Osteocyte (in vitro differentiated cells): ENCODE measurements around the gene NUP188. TPM values are rescaled to one million over a fixed set of nuclear protein-coding genes. Genes with fewer than 3 reads are reported as not detected.
A peak's percentile ranks its signal among the peaks of the same experiment; 100 is the strongest.

Source experiments
- DNase-seq: peaks from one replicate; pipeline ENCODE4 v3.0.0; 2021; ENCODE audit warnings: mixed read lengths; ENCODE audit not compliant: unreplicated experiment; ENCODE audit errors: extremely low spot score
- H3K27ac Mint-ChIP-seq: one replicate; pipeline ENCODE4 v1.8.0; 2021; ENCODE audit warnings: mild to moderate bottlenecking, mixed read lengths; ENCODE audit not compliant: unreplicated experiment
- H3K27me3 Mint-ChIP-seq: one replicate; pipeline ENCODE4 v1.8.0; 2021; ENCODE audit warnings: mixed read lengths; ENCODE audit not compliant: unreplicated experiment
- H3K36me3 Mint-ChIP-seq: one replicate; pipeline ENCODE4 v1.8.0; 2021; ENCODE audit warnings: mixed read lengths; ENCODE audit not compliant: unreplicated experiment
- H3K4me1 Mint-ChIP-seq: one replicate; pipeline ENCODE4 v1.8.0; 2021; ENCODE audit warnings: mixed read lengths; ENCODE audit not compliant: unreplicated experiment
- H3K4me3 Mint-ChIP-seq: one replicate; pipeline ENCODE4 v1.8.0; 2021; ENCODE audit warnings: mild to moderate bottlenecking, moderate library complexity, mixed read lengths; ENCODE audit not compliant: unreplicated experiment
- H3K9me3 Mint-ChIP-seq: one replicate; pipeline ENCODE4 v1.8.0; 2021; ENCODE audit warnings: mixed read lengths; ENCODE audit not compliant: unreplicated experiment
- long read RNA-seq: library from polyadenylated mRNA; unstranded; transcript quantifications from one replicate; pipeline ENCODE4 v2.0.0, GENCODE V29; 2021
- total RNA-seq: library from RNA; stranded (reverse); gene quantifications from 2 replicates; pipeline ENCODE4 v1.2.1, GENCODE V29; 2021
- TF ChIP-seq, protein P1 (sequence below): fragments of 200-600 bp; sonication (generic); IDR thresholded peaks from 2 replicates; pipeline ENCODE4 v1.5.0; 2021; ENCODE audit warnings: antibody characterized with exemption, mild to moderate bottlenecking, moderate library complexity

Gene NUP188
- total RNA-seq = 44.5 and 49.0 TPM in 2 replicates
- long read RNA-seq, full-length matches to known transcripts = 3 of 24 reads
- long read RNA-seq, partial matches to known transcripts = 16 of 24 reads
- long read RNA-seq, other reads (novel, unspliced or antisense) = 5 of 24 reads

GRCh38 chr9:128947527-128948301 is at the start of gene NUP188, which contains the start of gene DOLK:
TSS of gene NUP188 (plus strand) at chr9:128947699. CDS start at chr9:128947720, 21 bp downstream.
TSS of gene DOLK (minus strand) at chr9:128947603. CDS start at chr9:128947303, 300 bp downstream.
- Mint-ChIP-seq H3K4me3 (peak within 1 kb of the TSS; percentile 97), H3K27ac (peak within 1 kb of the TSS; percentile 94), H3K36me3 (peaks cover 2% of the 10 kb centered on the region), H3K9me3 (no peaks in the 10 kb centered on the region), H3K4me1 (peaks cover 22% of the 10 kb centered on the region), H3K27me3 (no peaks in the 10 kb centered on the region)
- DNase-seq = peak; percentile 99
- TF ChIP-seq, protein P1, sequence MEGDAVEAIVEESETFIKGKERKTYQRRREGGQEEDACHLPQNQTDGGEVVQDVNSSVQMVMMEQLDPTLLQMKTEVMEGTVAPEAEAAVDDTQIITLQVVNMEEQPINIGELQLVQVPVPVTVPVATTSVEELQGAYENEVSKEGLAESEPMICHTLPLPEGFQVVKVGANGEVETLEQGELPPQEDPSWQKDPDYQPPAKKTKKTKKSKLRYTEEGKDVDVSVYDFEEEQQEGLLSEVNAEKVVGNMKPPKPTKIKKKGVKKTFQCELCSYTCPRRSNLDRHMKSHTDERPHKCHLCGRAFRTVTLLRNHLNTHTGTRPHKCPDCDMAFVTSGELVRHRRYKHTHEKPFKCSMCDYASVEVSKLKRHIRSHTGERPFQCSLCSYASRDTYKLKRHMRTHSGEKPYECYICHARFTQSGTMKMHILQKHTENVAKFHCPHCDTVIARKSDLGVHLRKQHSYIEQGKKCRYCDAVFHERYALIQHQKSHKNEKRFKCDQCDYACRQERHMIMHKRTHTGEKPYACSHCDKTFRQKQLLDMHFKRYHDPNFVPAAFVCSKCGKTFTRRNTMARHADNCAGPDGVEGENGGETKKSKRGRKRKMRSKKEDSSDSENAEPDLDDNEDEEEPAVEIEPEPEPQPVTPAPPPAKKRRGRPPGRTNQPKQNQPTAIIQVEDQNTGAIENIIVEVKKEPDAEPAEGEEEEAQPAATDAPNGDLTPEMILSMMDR = no peak

GRCh38 chr9:128898382-128898781 is 49.1 kb upstream of the NUP188 start:
- TF ChIP-seq, protein P1 = no peak
- peaks cover 44% of the 10 kb centered on the region for H3K4me1 Mint-ChIP-seq
- H3K9me3 Mint-ChIP-seq = no peaks in the 10 kb centered on the region
- H3K4me3 Mint-ChIP-seq = no peak overlapping the region
- no peaks in the 10 kb centered on the region for H3K27me3 Mint-ChIP-seq
- no peak for DNase-seq
- H3K27ac Mint-ChIP-seq = peak overlapping the region; percentile 54
- H3K36me3 Mint-ChIP-seq = peaks cover 6% of the 10 kb centered on the region

DNA sequence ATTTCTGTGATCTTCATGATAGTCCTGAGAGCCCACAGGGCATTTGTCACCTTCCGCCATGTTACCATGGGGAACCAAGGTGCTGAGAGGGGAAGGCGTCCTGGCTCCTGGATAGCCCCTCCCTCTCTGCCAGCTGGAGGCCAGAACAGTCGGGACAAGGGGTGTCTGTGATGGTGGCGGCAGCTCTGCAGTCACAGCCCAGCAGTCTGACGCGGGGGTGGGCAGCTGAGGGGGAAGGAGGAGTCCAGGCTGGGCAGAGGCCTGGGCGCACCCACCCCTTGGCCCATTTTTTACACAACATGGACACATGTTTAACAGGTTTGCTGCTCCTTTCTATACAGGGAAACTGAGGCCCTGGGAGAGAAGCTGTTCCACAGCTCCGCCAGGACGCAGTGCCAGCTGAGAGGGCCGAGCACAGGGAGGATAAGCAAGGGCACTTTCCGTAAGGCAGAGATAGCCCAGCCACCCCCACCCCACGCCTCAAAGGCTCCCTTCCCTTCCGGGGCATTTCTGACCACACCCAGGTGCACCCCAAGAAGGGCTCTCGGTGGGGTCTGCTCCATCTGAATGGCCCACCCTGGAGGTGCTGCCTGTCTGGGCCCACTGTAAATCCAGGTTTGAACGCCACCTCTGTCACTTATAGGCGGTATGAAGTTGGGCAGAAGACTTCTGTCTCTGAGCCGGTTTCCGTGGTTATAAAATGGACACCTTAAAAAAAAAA is 48.5 kb upstream of the NUP188 start:
- no peak for DNase-seq
- Mint-ChIP-seq H3K27me3 (no peaks in the 10 kb centered on the region), H3K36me3 (peaks cover 3% of the 10 kb centered on the region), H3K9me3 (no peaks in the 10 kb centered on the region), H3K27ac (peak overlapping the region; percentile 39), H3K4me3 (no peak overlapping the region), H3K4me1 (peaks cover 46% of the 10 kb centered on the region)
- TF ChIP-seq, protein P1 = no peak

DNA sequence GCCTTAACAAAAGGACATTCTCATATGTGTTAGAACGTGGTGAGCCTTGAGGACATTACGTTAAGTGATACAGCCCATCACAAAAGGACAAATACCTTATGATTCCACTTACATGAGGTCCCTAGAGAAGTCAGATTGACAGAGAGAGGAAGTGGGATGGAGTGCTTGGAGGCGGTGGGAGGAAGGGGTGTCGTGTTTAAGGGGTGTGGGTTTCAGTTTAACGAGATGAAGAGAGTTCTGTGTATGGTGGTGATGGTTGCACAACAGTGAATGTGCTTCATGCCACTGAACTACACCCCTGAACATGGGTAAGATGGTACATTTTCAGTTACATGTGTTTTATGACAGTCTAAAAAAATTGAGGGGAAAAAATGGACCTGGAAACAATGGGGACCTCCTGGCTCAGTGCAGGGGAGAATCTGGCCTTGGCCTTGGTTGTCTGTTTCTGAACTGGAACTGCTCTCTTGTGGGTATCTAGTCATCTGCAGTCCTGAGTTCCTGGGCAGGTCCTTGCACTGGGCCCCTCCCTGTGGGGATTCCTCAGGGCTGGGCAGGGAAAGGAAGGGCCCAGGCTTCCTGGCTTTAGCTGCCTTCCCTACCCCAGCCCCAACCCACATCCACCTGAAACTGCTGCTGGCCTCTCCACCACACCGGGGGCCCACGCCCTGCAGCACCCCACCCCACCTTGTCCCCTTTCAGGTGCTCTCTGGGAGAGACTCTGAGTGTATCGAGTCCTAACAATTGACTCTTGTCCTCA is 47.8 kb upstream of the NUP188 start:
- Mint-ChIP-seq H3K4me3 (no peak overlapping the region), H3K4me1 (peaks cover 48% of the 10 kb centered on the region), H3K27ac (peak overlapping the region; percentile 39), H3K27me3 (no peaks in the 10 kb centered on the region), H3K36me3 (peaks cover 3% of the 10 kb centered on the region), H3K9me3 (no peaks in the 10 kb centered on the region)
- TF ChIP-seq, protein P1 = no peak
- no peak for DNase-seq
